ENCODE measurements around the gene BTC. TPM values are rescaled to one million over a fixed set of nuclear protein-coding genes. Genes with fewer than 3 reads are reported as not detected.

The BTC gene
- total RNA-seq, 2 experiments from 2014 or later = not detected

- no peaks in the 10 kb centered on the region for H3K36me3 ChIP-seq (ENCODE audit: insufficient read depth, low read length)
- ATAC-seq (ENCODE audit: poor library complexity) (no peak), DNase-seq (no peak)
- H3K27me3 ChIP-seq (ENCODE audit: control insufficient read depth in 1 of 2, insufficient read depth in 2 of 2, low read length in 2 of 2) = no peaks in the 10 kb centered on the region
- CTCF ChIA-PET = no interaction called here
- TF ChIP-seq CTCF (IDR thresholded peaks at IDR 0.05) = no peak
- H3K4me3 ChIP-seq (ENCODE audit: low read length) = no peak overlapping the region
- intact Hi-C loops (cut with DNase I, micrococcal nuclease) = no loop called here
- no peak overlapping the region for H3K4me3 Mint-ChIP-seq
- no peaks in the 10 kb centered on the region for H3K27me3 Mint-ChIP-seq
- H3K9me3 Mint-ChIP-seq = no peaks in the 10 kb centered on the region
- H3K36me3 Mint-ChIP-seq (ENCODE audit: low read depth) = no peaks in the 10 kb centered on the region
- POLR2A ChIA-PET = no interaction called here
- no peaks in the 10 kb centered on the region for H3K4me1 Mint-ChIP-seq (ENCODE audit: low read depth)
- H3K27ac Mint-ChIP-seq = no peak overlapping the region
- no peak overlapping the region for H3K27ac ChIP-seq (ENCODE audit: low read depth in 1 of 2, low read length in 2 of 2)
- H3K4me1 ChIP-seq (ENCODE audit: insufficient read depth, low read length) = no peaks in the 10 kb centered on the region
- H3K9me3 ChIP-seq (ENCODE audit: control insufficient read depth in 1 of 2, insufficient read depth in 1 of 2, low read length in 2 of 2) = no peaks in the 10 kb centered on the region
These were observed 60.6 kb downstream of the BTC start for GRCh38 chr4:74733756-74734155.

GRCh38 chr4:74724979-74725378 lies 69.3 kb downstream of the BTC start:
- ATAC-seq (ENCODE audit: poor library complexity) = no peak
- no peak overlapping the region for H3K27ac Mint-ChIP-seq
- CTCF ChIA-PET = no interaction called here

GRCh38 chr4:74716436-74716765 lies 77.9 kb downstream of the BTC start:
- intact Hi-C loops (cut with DNase I, micrococcal nuclease) = no loop called here
- Histone ChIP-seq H3K9me3 (ENCODE audit: control insufficient read depth in 1 of 2, insufficient read depth in 1 of 2, low read length in 2 of 2) (peaks cover 0 to 11% of the 10 kb centered on the region in 2 experiments), H3K27ac (ENCODE audit: low read depth in 1 of 2, low read length in 2 of 2) (no peak overlapping the region), H3K4me3 (ENCODE audit: low read length) (no peak overlapping the region), H3K36me3 (ENCODE audit: insufficient read depth, low read length) (no peaks in the 10 kb centered on the region), H3K4me1 (ENCODE audit: insufficient read depth, low read length) (no peaks in the 10 kb centered on the region), H3K27me3 (ENCODE audit: control insufficient read depth in 1 of 2, insufficient read depth in 2 of 2, low read length in 2 of 2) (peaks cover 0 to 7% of the 10 kb centered on the region in 2 experiments)
- no peak for ATAC-seq (ENCODE audit: poor library complexity)
- Mint-ChIP-seq H3K27ac (no peak overlapping the region), H3K4me3 (no peak overlapping the region), H3K4me1 (ENCODE audit: low read depth) (no peaks in the 10 kb centered on the region), H3K27me3 (peaks cover 20% of the 10 kb centered on the region), H3K9me3 (peaks cover 5% of the 10 kb centered on the region), H3K36me3 (ENCODE audit: low read depth) (no peaks in the 10 kb centered on the region)
- no peak for TF ChIP-seq CTCF (IDR thresholded peaks at IDR 0.05)
- ChIA-PET CTCF (no interaction called here), POLR2A (no interaction called here)
- DNase-seq = no peak

More at GRCh38 chr4:74724979-74725378, 69.3 kb downstream of the BTC start:
- Histone ChIP-seq H3K27ac (ENCODE audit: low read depth in 1 of 2, low read length in 2 of 2) (no peak overlapping the region), H3K4me3 (ENCODE audit: low read length) (no peak overlapping the region), H3K9me3 (ENCODE audit: control insufficient read depth in 1 of 2, insufficient read depth in 1 of 2, low read length in 2 of 2) (no peaks in the 10 kb centered on the region), H3K36me3 (ENCODE audit: insufficient read depth, low read length) (no peaks in the 10 kb centered on the region), H3K27me3 (ENCODE audit: control insufficient read depth in 1 of 2, insufficient read depth in 2 of 2, low read length in 2 of 2) (no peaks in the 10 kb centered on the region), H3K4me1 (ENCODE audit: insufficient read depth, low read length) (no peaks in the 10 kb centered on the region)
- DNase-seq = no peak
- POLR2A ChIA-PET = no interaction called here
- intact Hi-C loops (cut with DNase I, micrococcal nuclease) = no loop called here
- Mint-ChIP-seq H3K27me3 (no peaks in the 10 kb centered on the region), H3K36me3 (ENCODE audit: low read depth) (no peaks in the 10 kb centered on the region), H3K4me1 (ENCODE audit: low read depth) (no peaks in the 10 kb centered on the region), H3K9me3 (peaks cover 3% of the 10 kb centered on the region), H3K4me3 (no peak overlapping the region)
- TF ChIP-seq CTCF (IDR thresholded peaks at IDR 0.05) = no peak

Measured in CD4-positive, alpha-beta T cell (primary cell).